ENCODE data around the gene TEP1.
A peak's percentile ranks its signal among the peaks of the same experiment; 100 is the strongest.
"Not testable (repeated sequence)": the region's sequence is repeated elsewhere in the genome, so short reads cannot be mapped to it uniquely, and the experiment has no call there.

Gene TEP1

DNA sequence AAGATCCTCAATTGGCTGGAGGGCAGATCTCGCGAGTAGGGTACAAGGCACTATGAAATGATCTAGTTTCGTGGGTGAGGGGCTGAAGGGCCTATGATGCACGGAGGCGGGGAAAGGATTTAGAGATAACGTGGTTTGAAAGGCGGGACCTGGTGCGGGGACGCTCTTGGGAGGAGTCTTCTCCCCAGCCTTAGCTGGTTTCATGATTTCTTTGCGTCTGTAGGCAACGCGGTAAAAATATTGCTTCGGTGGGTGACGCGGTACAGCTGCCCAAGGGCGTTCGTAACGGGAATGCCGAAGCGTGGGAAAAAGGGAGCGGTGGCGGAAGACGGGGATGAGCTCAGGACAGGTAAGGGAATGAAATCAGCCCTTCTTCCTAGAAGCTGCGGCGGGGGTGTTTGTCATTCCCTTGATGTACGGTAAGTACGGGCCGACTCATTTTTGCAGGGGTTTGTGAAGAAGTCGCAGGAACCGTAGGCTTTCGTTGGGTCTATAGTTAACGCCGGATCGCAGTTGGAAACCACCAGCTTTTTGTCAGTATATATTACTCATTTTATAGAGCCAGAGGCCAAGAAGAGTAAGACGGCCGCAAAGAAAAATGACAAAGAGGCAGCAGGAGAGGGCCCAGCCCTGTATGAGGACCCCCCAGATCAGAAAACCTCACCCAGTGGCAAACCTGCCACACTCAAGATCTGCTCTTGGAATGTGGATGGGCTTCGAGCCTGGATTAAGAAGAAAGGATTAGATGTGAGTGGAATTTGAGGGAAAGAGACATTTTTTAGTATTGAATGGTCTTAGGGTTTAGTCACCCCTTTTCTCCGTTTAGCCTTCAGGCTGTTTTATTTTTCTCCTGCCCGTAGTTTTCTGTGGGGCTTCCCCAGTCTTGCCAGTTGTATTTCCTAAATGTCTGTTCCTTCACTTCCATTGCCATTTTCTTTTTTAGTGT is 42.3 kb upstream of the TEP1 start:
- TF ChIP-seq, protein P1, sequence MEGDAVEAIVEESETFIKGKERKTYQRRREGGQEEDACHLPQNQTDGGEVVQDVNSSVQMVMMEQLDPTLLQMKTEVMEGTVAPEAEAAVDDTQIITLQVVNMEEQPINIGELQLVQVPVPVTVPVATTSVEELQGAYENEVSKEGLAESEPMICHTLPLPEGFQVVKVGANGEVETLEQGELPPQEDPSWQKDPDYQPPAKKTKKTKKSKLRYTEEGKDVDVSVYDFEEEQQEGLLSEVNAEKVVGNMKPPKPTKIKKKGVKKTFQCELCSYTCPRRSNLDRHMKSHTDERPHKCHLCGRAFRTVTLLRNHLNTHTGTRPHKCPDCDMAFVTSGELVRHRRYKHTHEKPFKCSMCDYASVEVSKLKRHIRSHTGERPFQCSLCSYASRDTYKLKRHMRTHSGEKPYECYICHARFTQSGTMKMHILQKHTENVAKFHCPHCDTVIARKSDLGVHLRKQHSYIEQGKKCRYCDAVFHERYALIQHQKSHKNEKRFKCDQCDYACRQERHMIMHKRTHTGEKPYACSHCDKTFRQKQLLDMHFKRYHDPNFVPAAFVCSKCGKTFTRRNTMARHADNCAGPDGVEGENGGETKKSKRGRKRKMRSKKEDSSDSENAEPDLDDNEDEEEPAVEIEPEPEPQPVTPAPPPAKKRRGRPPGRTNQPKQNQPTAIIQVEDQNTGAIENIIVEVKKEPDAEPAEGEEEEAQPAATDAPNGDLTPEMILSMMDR (IDR thresholded peaks at IDR 0.05): no peak
- Histone ChIP-seq H3K27ac (peak overlapping the region; percentile 89 to 90), H3K4me3 (peak overlapping the region; percentile 84)
- no peak for DNase-seq (ENCODE audit: low spot score)

DNA sequence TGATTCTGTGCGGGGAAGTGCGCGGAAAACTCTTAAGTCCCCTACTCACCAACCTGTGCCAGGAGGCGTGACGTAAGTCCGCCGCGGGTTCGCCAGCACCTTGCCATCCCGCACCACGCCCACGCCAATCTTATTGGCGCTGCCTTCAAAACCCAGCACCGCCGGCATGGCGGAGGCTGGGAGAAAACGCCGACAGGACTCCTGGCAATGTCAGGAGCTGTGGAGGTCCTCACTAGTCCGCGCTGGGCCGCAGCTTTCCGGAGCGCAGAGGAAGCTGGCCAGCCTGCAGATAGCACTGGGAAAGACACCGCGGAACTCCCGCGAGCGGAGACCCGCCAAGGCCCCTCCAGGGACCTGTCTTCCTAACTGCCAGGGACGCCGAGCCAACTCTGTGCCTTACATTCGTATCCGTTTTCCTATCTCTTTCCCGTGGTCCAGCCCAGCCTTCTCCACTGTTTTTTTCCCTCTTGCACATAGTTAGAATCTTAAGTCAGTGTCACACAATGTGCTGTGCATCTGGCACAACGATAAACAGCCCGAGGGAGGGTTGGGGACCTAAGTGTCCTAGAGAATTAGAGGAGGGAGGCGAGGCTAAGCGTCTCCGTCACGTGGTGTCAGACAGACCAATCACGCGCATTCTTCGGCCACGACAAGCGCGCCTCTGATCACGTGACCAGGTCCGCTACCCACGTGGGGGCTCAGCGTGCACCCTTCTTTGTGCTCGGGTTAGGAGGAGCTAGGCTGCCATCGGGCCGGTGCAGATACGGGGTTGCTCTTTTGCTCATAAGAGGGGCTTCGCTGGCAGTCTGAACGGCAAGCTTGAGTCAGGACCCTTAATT is 41.4 kb upstream of the TEP1 start, which contains the start of the genes APEX1 and OSGEP:
Gene APEX1 (plus strand): TSS at position 711 of the 839 bp plus-strand sequence. CDS start 420 bp downstream, outside the sequence.
Gene OSGEP (minus strand): TSS at position 297 of the 839 bp plus-strand sequence. CDS start 129 bp downstream, at position 168.
- TF ChIP-seq, protein P1 (IDR thresholded peaks at IDR 0.05): no peak
- peak; percentile 98 for DNase-seq (ENCODE audit: low spot score)
- Histone ChIP-seq H3K27ac (peak within 1 kb of the TSS; percentile 89 to 90), H3K4me3 (peak within 1 kb of the TSS; percentile 84)

DNA sequence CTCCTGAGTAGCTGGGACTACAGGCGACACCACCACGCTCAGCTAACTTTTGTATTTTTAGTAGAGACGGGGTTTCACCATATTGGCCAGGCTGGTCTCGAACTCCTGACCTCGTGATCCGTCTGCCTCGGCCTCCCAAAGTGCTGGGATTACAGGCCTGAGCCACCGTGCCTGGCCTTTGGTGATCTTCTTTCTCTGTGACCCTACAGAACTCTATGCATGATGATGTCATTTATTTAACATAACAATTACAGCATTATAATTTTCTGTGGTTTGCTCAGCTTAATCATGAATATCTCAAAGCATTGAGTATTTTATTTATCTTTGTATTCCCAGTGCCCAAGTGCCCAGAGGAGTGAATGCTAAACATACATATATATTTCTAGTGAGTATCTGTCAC is 39.5 kb upstream of the TEP1 start:
- not testable (repeated sequence) for H3K4me3 ChIP-seq; DNase-seq (ENCODE audit: low spot score); H3K27ac ChIP-seq

DNA sequence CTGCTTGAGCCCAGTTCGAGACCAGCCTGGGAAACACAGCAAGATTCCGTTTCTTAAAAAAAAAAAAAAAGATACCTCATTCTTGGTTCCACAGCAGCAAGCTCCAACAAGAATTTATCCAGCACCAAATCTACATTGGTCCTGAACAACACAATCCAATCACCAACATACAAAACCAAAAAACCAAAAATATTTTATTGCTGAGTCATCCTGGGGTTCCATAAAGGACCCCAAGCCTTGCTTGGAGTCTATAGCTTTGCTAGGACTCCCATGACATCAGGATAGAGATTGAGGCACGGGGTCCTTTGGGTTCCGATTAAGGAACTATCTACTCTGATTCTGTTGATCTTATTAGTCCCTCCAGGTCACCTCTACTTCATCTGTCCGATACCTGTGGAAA is 33.6 kb upstream of the TEP1 start:
- TF ChIP-seq, protein P1 (IDR thresholded peaks at IDR 0.05): no peak
- H3K4me3 ChIP-seq: no peak overlapping the region
- H3K27ac ChIP-seq: no peak overlapping the region
- DNase-seq (ENCODE audit: low spot score): no peak

DNA sequence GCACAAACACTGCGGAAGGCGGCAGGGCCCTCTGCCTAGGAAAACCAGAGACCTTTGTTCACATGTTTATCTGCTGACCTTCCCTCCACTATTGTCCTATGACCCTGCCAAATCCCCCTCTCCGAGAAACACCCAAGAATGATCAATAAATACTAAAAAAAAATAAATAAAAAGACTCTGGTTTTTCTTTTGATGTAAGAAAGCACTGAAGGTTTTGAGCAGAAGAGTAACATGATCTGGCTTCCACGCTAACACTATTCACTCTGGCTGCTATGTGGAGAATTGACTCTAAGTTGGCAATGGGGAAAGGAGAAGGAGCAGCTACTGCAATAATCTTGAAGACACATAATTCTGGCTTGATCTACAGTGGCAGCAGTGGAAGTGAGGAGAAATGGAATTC is 30.3 kb upstream of the TEP1 start:
- H3K4me3 ChIP-seq: not testable (repeated sequence)

DNA sequence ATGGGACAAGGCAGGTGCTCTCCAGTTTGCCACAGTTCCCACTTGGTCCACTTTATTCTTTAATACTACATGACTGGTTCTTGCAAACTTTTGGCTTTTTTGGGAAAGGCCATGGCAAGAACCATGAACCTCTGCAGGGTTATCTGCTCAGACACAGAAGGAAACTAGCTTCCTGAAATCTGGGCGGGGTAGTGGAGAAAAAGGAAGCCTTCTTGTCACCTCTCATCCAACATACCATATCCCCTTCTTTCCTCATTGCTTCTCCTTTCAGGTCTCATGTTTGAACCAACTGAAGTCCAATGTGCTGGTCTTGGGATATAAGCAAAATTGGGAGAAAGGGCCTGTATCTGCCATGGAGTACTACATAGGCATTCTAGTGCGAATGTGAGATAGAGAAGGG is 28.2 kb upstream of the TEP1 start:
- Histone ChIP-seq H3K4me3 (no peak overlapping the region), H3K27ac (no peak overlapping the region)
- TF ChIP-seq, protein P1 (IDR thresholded peaks at IDR 0.05): no peak
- no peak for DNase-seq (ENCODE audit: low spot score)

More for the DNA sequence above, 30.3 kb upstream of the TEP1 start:
- H3K27ac ChIP-seq; DNase-seq (ENCODE audit: low spot score): not testable (repeated sequence)

DNA sequence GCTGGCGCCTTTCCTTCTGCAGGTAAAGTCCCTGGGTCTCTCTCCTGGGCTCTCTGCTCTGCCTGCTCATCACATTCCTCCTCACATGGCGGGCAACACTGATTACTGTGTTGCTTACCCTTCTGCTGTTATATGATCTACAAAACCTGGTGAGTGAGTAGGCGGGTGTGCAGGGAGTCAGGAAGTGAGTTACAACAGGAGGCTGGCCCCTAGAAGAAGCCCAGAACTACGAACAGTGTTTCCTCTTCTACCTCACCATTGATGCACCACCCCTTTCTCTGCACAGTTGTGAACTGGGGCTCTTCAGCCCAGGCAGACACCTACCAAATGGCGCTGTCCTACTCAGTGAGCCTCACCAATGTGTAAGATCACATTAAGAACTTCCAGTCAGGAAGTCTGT is 27.6 kb upstream of the TEP1 start:
- TF ChIP-seq, protein P1 (IDR thresholded peaks at IDR 0.05): no peak
- no peak for DNase-seq (ENCODE audit: low spot score)
- no peak overlapping the region for H3K27ac ChIP-seq
- no peak overlapping the region for H3K4me3 ChIP-seq

All from coronary artery (tissue), 2 donors.